ENCODE results near the gene ZDHHC13.

ZDHHC13 gene

GRCh38 chr11:19196432-19196831 is 79.5 kb downstream of the ZDHHC13 start:
- Histone ChIP-seq H3K27ac (no peak overlapping the region), H3K4me3 (no peak overlapping the region)

GRCh38 chr11:19199048-19199447 is 82.1 kb downstream of the ZDHHC13 start:
- Histone ChIP-seq H3K27ac (no peak overlapping the region), H3K4me3 (no peak overlapping the region)

GRCh38 chr11:19199771-19200170 is 82.8 kb downstream of the ZDHHC13 start:
- H3K4me3 ChIP-seq, result no peak overlapping the region
- H3K27ac ChIP-seq, result no peak overlapping the region

GRCh38 chr11:19200410-19201201 is 83.6 kb downstream of the ZDHHC13 start:
- H3K4me3 ChIP-seq, result no peak overlapping the region
- no peak overlapping the region for H3K27ac ChIP-seq

- Histone ChIP-seq H3K4me3 (no peak within 1 kb of the TSS), H3K27ac (no peak within 1 kb of the TSS)
Measured at GRCh38 chr11:19201737-19202605, 85.0 kb downstream of the ZDHHC13 start, which contains the start of gene CSRP3. TSS of gene CSRP3 (minus strand) at chr11:19201983. CDS start at chr11:19192448, 9,535 bp downstream.

- no peak overlapping the region for H3K4me3 ChIP-seq
- no peak overlapping the region for H3K27ac ChIP-seq
Measured at GRCh38 chr11:19204836-19205235, 87.9 kb downstream of the ZDHHC13 start.

GRCh38 chr11:19208181-19208580 is 91.2 kb downstream of the ZDHHC13 start:
- Histone ChIP-seq H3K27ac (no peak overlapping the region), H3K4me3 (no peak overlapping the region)

GRCh38 chr11:19208959-19209546 is 92.1 kb downstream of the ZDHHC13 start:
- H3K27ac ChIP-seq, result no peak overlapping the region
- no peak overlapping the region for H3K4me3 ChIP-seq

- Histone ChIP-seq H3K27ac (no peak overlapping the region), H3K4me3 (no peak overlapping the region)
Measured at GRCh38 chr11:19209617-19210370, 92.8 kb downstream of the ZDHHC13 start.

GRCh38 chr11:19216021-19216420 is 99.1 kb downstream of the ZDHHC13 start:
- H3K27ac ChIP-seq, result no peak overlapping the region
- no peak overlapping the region for H3K4me3 ChIP-seq

GRCh38 chr11:19216709-19217374 is 99.9 kb downstream of the ZDHHC13 start:
- Histone ChIP-seq H3K27ac (peak overlapping the region in 9 of 21 experiments; percentile 12 to 51 (median 33)), H3K4me3 (no peak overlapping the region)

- Histone ChIP-seq H3K27ac (peak overlapping the region in 7 of 21 experiments; percentile 27 to 77 (median 52)), H3K4me3 (no peak overlapping the region)
Measured at GRCh38 chr11:19218216-19218615, 101.2 kb downstream of the ZDHHC13 start.

GRCh38 chr11:19218786-19219460 is 102.0 kb downstream of the ZDHHC13 start:
- Histone ChIP-seq H3K27ac (peak overlapping the region in 8 of 21 experiments; percentile 19 to 77 (median 49)), H3K4me3 (no peak overlapping the region)

GRCh38 chr11:19220903-19221724 is 104.1 kb downstream of the ZDHHC13 start:
- Histone ChIP-seq H3K4me3 (no peak overlapping the region), H3K27ac (peak overlapping the region in 2 of 21 experiments; percentile 17 to 29)

- H3K4me3 ChIP-seq, result no peak overlapping the region
- H3K27ac ChIP-seq, result no peak overlapping the region
Measured at GRCh38 chr11:19225123-19225522, 108.2 kb downstream of the ZDHHC13 start.

GRCh38 chr11:19225581-19225980 is 108.6 kb downstream of the ZDHHC13 start:
- Histone ChIP-seq H3K4me3 (no peak overlapping the region), H3K27ac (no peak overlapping the region)
